ENCODE measurements around the gene PDX1. TPM values are rescaled to one million over a fixed set of nuclear protein-coding genes. Genes with fewer than 3 reads are reported as not detected.

The PDX1 gene
- total and polyA plus RNA-seq, 9 of the 15 experiments (the other 6 are each of a cell fraction or from before 2014, with no cell fraction given): not detected

DNA sequence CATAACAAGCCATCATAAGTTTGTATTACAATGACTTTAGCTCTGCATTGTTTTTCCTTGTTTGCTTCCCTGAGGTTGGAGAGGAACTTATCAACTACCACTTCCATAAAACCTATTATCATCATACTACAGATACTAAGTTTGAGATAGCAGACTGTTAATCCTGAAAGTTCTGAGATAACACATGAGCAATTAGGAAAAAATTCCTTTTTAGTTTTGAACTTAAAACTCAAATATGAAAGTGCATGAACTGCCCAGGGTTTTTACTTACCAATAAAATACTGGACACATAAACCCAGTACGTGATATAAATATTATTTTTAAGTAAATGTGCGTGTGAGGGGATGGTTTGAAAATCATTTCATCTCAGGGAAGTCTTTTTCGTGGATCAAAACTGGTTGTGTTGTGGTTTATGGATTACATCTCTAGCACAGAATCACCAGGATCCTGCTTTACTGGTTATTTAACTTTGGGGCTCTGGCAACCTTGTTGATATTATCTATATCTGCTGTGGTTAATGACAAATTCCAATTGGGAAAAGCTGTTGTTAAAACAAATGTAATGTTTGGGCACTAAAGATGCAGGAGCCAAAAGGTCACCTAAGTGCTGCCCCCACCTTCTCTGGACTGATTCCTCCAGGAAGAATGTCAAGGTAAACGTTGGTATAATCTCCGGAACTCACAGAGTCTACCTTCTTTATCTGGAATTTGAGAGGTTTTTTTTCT is 36.9 kb downstream of the PDX1 start (continued):
- TF ChIP-seq ELF4 (CRISPR knock-in tag; IDR thresholded peaks at IDR 0.05): no peak
- TF ChIP-seq MGA (IDR thresholded peaks at IDR 0.05): no peak
- no peak for TF ChIP-seq ZNF232 (CRISPR knock-in tag; IDR thresholded peaks at IDR 0.05)
- no peak for TF ChIP-seq TAF7 (tag; IDR thresholded peaks at IDR 0.05)
- no peak for TF ChIP-seq ARID2 (IDR thresholded peaks at IDR 0.05)

Data from K562 (cell line).